Muscle layer of colon (tissue), 2 donors: ENCODE data around the gene APOBEC3C.
"Not testable (repeated sequence)": the region's sequence is repeated elsewhere in the genome, so short reads cannot be mapped to it uniquely, and the experiment has no call there.

ENCODE experiments used
- H3K27ac ChIP-seq: one replicate; pipeline ENCODE4 v1.7.0; 2013; ENCODE audit warnings: low read depth, mild to moderate bottlenecking, low read length, moderate library complexity
- H3K27me3 ChIP-seq, 2 donors: one replicate each; pipeline ENCODE4 v1.7.0; 2013; ENCODE audit warnings: low read length in 2 of 2, mild to moderate bottlenecking in 2 of 2; ENCODE audit not compliant: insufficient read depth in 2 of 2, control insufficient read depth in 1 of 2
- H3K36me3 ChIP-seq: one replicate; pipeline ENCODE4 v1.7.0; 2013; ENCODE audit warnings: mild to moderate bottlenecking, low read length; ENCODE audit not compliant: insufficient read depth
- H3K4me1 ChIP-seq: one replicate; pipeline ENCODE4 v1.7.0; 2013; ENCODE audit warnings: mild to moderate bottlenecking, low read length; ENCODE audit not compliant: insufficient read depth
- H3K4me3 ChIP-seq, 2 donors: one replicate each; pipeline ENCODE4 v1.7.0; 2013; ENCODE audit warnings: low read length in 2 of 2, low read depth in 1 of 2, mild to moderate bottlenecking in 1 of 2, moderate library complexity in 1 of 2
- H3K9ac ChIP-seq: one replicate; pipeline ENCODE4 v1.7.0; 2013; ENCODE audit warnings: low read length
- H3K9me3 ChIP-seq: one replicate; pipeline ENCODE4 v1.7.0; 2013; ENCODE audit warnings: mild to moderate bottlenecking, low read length
- donor health status: abdominal sarcoma.
- donor health status: Adenocarcinoma of cecum.

APOBEC3C gene

DNA sequence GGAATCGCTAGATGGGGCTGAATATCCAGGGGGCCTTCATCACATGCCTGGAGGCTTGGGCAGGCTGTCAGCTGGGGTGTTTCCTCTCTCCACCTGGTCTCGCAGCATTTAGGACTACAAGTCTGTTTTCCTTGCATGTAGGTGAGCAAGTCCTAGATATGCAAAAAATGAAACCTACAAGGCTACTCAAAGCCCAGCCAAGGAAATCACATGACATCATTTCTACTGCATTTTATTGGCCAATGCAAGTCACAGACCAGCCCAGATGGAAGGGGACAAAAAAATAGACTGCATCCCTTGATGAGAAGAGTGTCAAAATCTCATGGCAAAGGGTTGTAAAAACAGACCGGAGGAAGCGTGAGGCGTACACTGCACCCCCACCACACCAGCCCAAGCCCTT, 41.5 kb upstream of the APOBEC3C start:
- no peaks in the 10 kb centered on the region for H3K9me3 ChIP-seq
- no peak overlapping the region for H3K4me3 ChIP-seq
- H3K36me3 ChIP-seq, result no peaks in the 10 kb centered on the region
- H3K4me1 ChIP-seq, result no peaks in the 10 kb centered on the region
- no peaks in the 10 kb centered on the region for H3K27me3 ChIP-seq
- no peak overlapping the region for H3K27ac ChIP-seq
- no peak overlapping the region for H3K9ac ChIP-seq

DNA sequence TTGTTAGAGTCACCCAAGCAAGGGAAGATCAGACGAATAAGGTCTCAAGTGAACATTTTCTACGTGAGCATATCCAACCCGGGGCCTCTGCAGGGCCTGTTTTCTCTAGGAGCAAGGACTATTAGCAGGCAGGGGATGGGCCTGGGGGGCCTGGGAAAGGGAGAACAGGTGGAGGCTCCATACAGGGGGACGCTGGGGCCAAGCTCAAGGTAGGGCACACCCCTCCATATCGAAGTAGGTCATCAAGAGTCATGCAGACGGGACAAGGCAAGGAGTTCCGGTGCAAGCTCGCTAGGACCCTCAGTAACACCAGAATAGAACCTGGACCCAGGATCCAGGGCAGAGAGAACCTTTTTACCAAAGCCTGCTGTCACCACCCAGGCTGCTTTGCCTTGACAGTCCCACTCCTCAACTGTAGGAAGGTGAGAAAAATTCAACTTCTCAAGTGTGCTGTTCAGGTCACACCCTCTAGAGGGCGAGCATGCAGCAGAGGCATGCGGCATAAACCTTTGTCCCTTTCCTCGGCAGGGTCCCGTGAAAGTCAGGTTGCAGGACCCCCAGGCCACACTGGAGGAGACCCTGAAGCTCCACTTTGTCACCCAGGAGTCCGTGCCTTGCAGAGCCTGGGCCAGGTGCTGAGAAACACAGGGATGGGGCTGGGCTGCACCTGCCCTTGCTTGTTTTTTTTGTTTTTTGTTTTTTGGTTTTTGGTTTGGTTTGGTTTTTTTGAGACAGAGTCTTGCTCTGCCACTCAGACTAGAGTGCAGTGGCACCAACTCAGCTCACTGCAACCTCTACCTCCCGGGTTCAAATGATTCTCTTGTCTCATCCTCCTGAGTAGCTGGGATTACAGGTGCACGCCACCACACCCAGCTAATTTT, 40.5 kb upstream of the APOBEC3C start:
- Histone ChIP-seq H3K36me3 (no peaks in the 10 kb centered on the region), H3K27me3 (no peaks in the 10 kb centered on the region), H3K9ac (no peak overlapping the region), H3K4me1 (no peaks in the 10 kb centered on the region), H3K9me3 (no peaks in the 10 kb centered on the region), H3K27ac (no peak overlapping the region), H3K4me3 (no peak overlapping the region)

DNA sequence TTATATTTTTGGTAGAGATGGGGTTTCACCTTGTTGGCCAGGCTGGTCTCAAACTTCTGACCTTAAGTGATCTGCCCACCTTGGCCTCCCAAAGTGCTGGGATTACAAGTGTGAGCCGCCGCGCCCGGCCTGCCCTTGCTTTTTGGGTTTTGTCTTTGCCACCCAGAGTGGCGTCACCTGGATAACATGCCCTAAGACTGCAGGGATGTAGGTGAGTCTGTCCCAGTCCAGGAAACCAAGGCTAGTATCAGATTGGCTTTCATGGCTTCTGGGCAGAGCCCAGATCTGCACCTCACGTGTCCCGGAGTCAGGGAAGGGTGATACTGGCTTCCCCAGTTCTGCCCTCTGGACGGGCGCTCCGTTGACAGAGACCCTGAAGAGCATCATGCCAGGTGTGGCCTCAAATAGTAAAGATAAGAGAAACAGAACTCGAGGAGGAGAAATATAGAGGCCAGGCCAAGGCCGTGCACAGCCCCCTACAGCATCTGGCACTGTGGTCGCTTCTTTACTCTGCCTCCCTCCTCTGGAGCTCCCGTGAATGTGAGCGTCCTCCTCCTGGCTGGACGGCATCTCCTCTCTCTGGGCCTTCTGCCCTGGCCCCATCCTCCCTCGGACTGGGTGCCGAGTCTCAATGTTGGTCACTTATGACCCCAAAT, 39.8 kb upstream of the APOBEC3C start:
- no peaks in the 10 kb centered on the region for H3K4me1 ChIP-seq
- H3K9ac ChIP-seq, result no peak overlapping the region
- H3K27ac ChIP-seq, result no peak overlapping the region
- H3K4me3 ChIP-seq, result no peak overlapping the region
- H3K27me3 ChIP-seq, result no peaks in the 10 kb centered on the region
- no peaks in the 10 kb centered on the region for H3K9me3 ChIP-seq
- no peaks in the 10 kb centered on the region for H3K36me3 ChIP-seq

DNA sequence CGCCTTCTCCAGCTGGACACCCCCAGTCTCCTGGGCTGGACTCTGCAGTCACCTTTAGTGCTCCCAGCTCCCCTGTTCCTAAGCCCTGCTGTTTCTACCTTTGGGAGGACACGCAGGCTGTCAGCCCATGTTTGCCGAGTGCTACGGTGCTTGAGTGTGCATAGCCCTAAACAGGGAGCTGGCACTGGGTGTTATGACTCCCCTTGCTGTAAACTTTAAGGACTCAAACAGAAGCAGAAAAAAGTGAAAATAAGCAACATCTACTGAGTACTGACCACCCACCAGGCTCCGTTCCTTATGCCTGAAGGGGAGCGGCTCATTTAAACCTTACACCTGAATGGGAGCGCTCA, 39.3 kb upstream of the APOBEC3C start:
- H3K27ac ChIP-seq, result no peak overlapping the region
- H3K9me3 ChIP-seq, result no peaks in the 10 kb centered on the region
- H3K9ac ChIP-seq, result no peak overlapping the region
- H3K27me3 ChIP-seq, result no peaks in the 10 kb centered on the region
- no peaks in the 10 kb centered on the region for H3K4me1 ChIP-seq
- H3K36me3 ChIP-seq, result no peaks in the 10 kb centered on the region
- H3K4me3 ChIP-seq, result no peak overlapping the region

DNA sequence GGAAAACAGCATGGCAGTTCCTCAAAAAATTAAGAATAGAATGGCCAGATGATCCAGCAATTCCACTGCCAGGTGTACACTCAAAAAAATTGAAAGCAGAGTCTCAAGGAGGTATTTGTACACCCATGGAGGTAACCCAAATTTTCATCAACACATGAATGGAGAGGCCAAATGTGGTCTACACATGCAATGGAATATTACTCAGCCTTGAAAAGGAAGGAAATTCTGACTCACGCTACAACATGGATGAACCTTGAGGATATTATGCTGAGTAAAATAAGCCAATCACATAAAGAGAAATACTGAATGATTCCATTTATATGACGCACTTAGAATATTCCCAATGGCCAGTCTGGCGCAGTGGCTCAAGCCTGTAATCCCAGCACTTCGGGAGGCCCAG, 36.8 kb upstream of the APOBEC3C start:
- H3K9me3 ChIP-seq, H3K9ac ChIP-seq, H3K4me3 ChIP-seq, H3K4me1 ChIP-seq, H3K27me3 ChIP-seq, H3K36me3 ChIP-seq, H3K27ac ChIP-seq: not testable (repeated sequence)

DNA sequence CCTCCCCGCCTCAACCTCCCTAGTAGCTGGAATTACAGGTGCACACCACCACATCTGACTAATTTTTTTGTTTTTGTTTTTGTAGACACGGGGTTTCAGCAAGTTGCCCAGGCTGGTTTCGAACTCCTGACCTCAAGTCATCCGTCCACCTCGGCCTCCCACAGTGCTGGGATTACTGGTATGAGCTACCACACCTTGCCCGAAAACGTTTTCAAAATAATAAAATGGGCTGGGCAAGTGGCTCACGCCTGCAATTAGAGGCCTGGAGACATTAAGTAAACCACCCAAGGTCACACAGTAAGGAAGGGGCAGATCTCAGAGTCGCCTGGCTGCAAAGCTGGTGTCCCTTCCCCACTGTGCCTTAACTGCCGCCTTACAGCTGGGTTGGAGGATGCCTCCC, 33.5 kb upstream of the APOBEC3C start:
- not testable (repeated sequence) for H3K27ac ChIP-seq

DNA sequence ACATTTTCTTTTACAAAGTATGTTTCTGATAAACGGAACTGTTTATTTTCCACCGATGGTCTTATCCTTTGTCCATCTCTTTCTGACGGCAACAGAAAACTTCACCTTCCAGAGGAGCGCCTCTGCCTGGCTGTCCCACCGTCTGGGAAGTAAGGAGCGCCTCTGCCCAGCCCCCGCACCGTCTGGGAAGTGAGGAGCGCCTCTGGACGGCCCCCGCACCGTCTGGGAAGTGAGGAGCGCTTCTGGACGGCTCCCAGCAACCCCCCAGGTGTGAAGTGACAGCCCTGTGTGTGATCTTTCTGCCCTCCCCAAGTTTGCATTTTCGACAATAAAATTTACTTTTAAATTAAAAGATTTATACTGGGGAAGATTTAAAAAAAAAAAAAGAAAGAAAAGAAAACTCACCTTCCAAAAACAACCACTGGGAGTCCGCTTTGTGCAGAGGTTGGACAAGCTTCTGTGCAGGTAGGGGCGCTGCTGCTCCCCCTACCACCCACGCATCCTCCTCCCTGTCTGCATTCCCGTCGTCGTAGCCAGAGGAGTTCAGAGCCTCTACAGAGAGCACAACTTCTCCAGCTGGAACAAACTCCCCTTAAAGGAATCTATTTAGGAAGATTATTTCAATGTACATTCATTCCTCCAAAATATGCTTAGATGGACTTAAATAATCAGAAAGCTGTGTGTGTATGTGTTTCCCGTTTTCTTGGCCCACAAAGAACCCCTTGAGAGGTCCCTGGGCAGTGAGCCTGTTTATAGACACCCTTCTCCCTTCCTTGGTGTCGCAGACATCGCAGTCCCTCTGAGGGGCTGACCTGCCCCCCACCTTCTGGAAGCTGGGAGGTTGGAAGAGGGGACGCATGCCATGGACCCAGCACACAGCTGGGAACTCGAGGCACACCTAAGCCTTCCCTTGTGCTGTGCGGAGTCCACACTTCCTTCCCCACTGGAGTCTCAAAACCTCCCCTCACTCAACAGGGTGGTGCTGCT, 32.8 kb upstream of the APOBEC3C start:
- no peaks in the 10 kb centered on the region for H3K9me3 ChIP-seq
- H3K27me3 ChIP-seq, result no peaks in the 10 kb centered on the region
- peak overlapping the region; percentile 21 to 80 for H3K4me3 ChIP-seq
- H3K27ac ChIP-seq, result peak overlapping the region; percentile 75
- peaks cover 12% of the 10 kb centered on the region for H3K4me1 ChIP-seq
- peak overlapping the region; percentile 27 for H3K9ac ChIP-seq
- no peaks in the 10 kb centered on the region for H3K36me3 ChIP-seq

More for the DNA sequence above, 33.5 kb upstream of the APOBEC3C start:
- peaks cover 12% of the 10 kb centered on the region for H3K4me1 ChIP-seq
- H3K9me3 ChIP-seq, H3K36me3 ChIP-seq, H3K4me3 ChIP-seq, H3K27me3 ChIP-seq, H3K9ac ChIP-seq: not testable (repeated sequence)

DNA sequence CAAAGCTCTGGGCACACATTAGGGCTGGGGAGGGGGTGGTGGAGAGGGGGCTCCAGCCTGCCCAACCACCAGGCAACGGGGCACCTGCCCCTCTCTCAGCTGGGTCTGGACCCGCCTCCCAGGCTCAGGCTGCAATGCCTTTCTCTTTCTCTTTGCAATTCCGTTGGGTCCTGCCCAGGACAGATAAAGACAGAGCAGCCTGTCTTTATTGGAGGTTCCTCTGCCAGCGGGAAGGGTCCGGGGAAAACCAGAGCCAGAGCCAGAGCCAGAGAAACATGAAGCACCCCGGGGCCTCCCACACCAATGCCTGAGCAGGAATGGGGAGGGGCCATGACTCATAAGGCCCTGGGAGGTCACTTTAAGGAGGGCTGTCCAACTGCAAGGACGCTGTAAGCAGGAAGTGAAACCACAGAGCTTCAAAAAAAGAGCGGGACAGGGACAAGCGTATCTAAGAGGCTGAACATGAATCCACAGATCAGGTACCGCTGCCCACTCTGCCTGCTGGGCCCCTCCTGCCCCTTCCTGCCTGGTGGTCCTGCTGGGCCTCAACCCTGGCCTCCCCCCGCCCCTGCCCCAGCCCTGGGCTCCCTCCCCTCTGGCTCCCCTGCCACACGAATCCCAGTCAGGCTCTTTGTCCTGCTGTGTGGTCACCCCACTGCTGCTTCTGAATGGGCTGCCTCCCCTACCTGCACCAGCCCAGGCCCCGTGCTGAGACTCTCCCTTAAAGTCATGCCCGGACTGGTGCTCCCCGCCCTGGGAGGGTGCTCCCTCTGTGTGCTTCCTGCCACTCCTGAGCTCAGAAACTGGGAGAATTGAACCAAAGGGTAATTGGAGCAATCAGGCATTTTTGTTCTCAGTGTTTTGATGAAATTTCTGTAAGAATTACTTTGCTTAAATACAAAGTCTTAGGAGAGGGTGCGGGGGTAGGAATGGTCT, 31.8 kb upstream of the APOBEC3C start, which contains the start of gene APOBEC3B:
Gene APOBEC3B, plus strand, starts transcription at position 356 of the 936 bp plus-strand sequence. Its CDS starts 107 bp downstream, at position 463.
- peaks cover 12% of the 10 kb centered on the region for H3K4me1 ChIP-seq
- H3K9ac ChIP-seq, result peak within 1 kb of the TSS; percentile 27
- H3K36me3 ChIP-seq, result no peaks in the 10 kb centered on the region
- peak within 1 kb of the TSS; percentile 21 to 80 for H3K4me3 ChIP-seq
- H3K9me3 ChIP-seq, result no peaks in the 10 kb centered on the region
- H3K27me3 ChIP-seq, result no peaks in the 10 kb centered on the region
- H3K27ac ChIP-seq, result peak within 1 kb of the TSS; percentile 75

DNA sequence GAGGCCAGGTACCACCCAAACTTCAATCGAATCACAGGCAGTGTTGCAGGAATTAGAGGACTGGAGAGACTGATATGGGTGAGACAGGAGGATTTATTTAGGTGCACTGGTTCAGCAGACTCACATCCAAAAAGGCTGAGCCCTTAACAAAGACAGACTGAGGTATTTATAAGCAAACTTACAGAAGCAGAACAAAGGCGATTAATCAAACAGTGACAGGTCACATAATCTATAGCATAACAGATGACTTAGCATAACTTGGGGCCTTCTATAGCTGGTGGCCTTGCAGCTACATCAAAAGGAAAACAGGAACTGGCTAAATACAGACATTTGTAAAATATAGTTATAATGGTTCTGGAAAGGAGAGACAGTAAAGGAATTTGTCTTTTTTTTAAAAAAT, 29.8 kb upstream of the APOBEC3C start:
- Histone ChIP-seq H3K9ac (no peak overlapping the region), H3K4me3 (no peak overlapping the region), H3K9me3 (no peaks in the 10 kb centered on the region), H3K27ac (no peak overlapping the region), H3K27me3 (no peaks in the 10 kb centered on the region), H3K36me3 (no peaks in the 10 kb centered on the region), H3K4me1 (peaks cover 12% of the 10 kb centered on the region)

DNA sequence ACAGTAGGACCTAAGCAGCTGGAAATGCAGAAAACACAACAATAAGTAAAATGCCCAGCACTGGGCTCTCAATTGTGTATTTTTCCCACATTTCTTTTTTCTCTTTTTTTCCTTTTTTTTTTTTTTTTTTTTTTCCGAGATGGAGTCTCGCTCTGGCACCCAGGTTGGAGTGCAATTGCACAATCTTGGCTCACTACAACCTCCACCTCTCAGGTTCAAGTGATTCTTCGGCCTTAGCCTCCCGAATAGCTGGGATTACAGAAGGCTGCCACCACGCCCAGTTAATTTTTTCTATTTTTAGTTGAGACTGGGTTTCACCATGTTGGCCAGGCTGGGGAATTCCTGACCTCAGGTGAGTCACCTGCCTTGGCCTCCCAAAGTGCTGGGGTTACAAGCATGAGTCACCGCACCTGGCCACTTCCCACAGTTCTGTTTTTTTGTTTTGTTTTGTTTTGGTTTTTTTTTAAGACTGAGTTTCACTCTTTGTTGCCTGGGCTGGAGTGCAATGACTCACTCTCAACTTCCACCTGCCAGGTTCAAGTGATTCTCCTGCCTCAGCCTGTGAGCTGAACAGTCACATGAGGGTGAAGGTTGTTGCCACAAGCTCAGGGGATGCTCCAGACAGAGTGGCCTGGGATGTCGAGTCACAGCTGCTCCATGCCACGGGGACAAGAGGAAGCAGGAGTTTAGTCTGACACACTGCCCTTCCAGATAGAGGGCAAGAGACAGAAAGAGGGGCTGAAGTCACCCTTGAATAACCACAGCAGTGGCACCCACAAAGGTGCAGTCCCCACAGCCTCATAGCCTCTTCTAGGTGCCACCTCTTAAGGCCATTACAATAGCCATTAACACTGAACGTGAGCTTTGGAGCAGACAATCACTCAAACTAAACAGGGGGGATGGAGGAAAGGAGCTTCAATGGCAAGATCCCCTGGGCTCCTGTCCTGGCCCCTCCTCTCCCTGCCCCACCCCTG, 29.0 kb upstream of the APOBEC3C start:
- not testable (repeated sequence) for H3K9ac ChIP-seq, H3K4me3 ChIP-seq, H3K27ac ChIP-seq, H3K9me3 ChIP-seq, H3K36me3 ChIP-seq, H3K27me3 ChIP-seq
- peaks cover 12% of the 10 kb centered on the region for H3K4me1 ChIP-seq
